GM12878 (cell line): ENCODE measurements around the gene NXNL1. TPM values are rescaled to one million over a fixed set of nuclear protein-coding genes. Genes with fewer than 3 reads are reported as not detected.

Experiments
- ATAC-seq: fragments of 200-7000 bp; cut with Tn5 transposase; 3 replicates; pipeline ENCODE4 v1.9.1; 2020; ENCODE audit warnings: mild to moderate bottlenecking, moderate library complexity
- BruUV-seq: library from RNA; stranded (reverse); fragments of 400-500 nt; replicated peaks from 2 replicates; lab custom pipeline; 2021; lab: Mats Ljungman, UMichigan
- CTCF ChIA-PET: fragments of 300-600 bp; sonication (Branson Sonifier 250); formaldehyde crosslinking; extraction: SDS; loops from one replicate; lab custom pipeline; 2021; ENCODE audit warnings: inconsistent platforms; lab: Yijun Ruan, JAX
- POLR2A ChIA-PET: fragments of 350-600 bp; formaldehyde crosslinking; extraction: SDS; loops from one replicate; lab custom pipeline; 2021; ENCODE audit warnings: inconsistent platforms; lab: Charles Lee
- RAD21 ChIA-PET: fragments of 300-600 bp; sonication (Branson Sonifier 250); formaldehyde crosslinking; loops from one replicate; lab custom pipeline; 2023; ENCODE audit warnings: antibody characterized with exemption; ENCODE audit not compliant: unreplicated experiment; lab: Charles Lee
- SMC1A ChIA-PET: fragments of 300-600 bp; sonication (Branson Sonifier 250); formaldehyde crosslinking; loops from one replicate; lab custom pipeline; 2023; ENCODE audit not compliant: unreplicated experiment, uncharacterized antibody; lab: Charles Lee
- DNase-seq: peaks from one replicate; pipeline ENCODE4 v3.0.0-alpha.2; 2011; ENCODE audit warnings: low read depth, low spot score
- FAIRE-seq: peaks from 3 replicates; lab custom pipeline; 2011; peaks lifted over from hg19 to GRCh38; lab: Jason Lieb, UNC
- H2AFZ ChIP-seq: 2 replicates; pipeline ENCODE4 v1.6.0; 2011; ENCODE audit warnings: low read depth, low read length, control low read depth; ENCODE audit not compliant: control insufficient read depth
- H3K27ac ChIP-seq: 2 replicates; pipeline ENCODE4 v1.5.1; 2011; ENCODE audit warnings: control low read depth; ENCODE audit not compliant: control insufficient read depth, insufficient read depth
- H3K27me3 ChIP-seq, 2 experiments: replicated peaks in 1 of 2; 2 replicates each; pipeline versions ENCODE4 v1.6.0 to v1.6.1; 2011; ENCODE audit warnings: low read length in 1 of 2; ENCODE audit not compliant: control insufficient read depth in 2 of 2, insufficient read depth in 2 of 2
- H3K36me3 ChIP-seq, 2 experiments: 2 replicates each; pipeline ENCODE4 v1.5.1; 2011; ENCODE audit warnings: low read length in 1 of 2; ENCODE audit not compliant: control insufficient read depth in 2 of 2, insufficient read depth in 2 of 2
- H3K4me1 ChIP-seq: 2 replicates; pipeline ENCODE4 v1.6.1; 2011; ENCODE audit warnings: mild to moderate bottlenecking, low read length, moderate library complexity, mixed read lengths; ENCODE audit not compliant: control insufficient read depth, insufficient read depth
- H3K4me2 ChIP-seq: 2 replicates; pipeline ENCODE4 v1.6.0; 2011; ENCODE audit warnings: control low read depth; ENCODE audit not compliant: control insufficient read depth, insufficient read depth
- H3K4me3 ChIP-seq: fragments of 200-600 bp; sonication (generic); 2 replicates; pipeline ENCODE4 v1.5.1; 2016
- H3K79me2 ChIP-seq: 2 replicates; pipeline ENCODE4 v1.6.0; 2011; ENCODE audit warnings: low read length; ENCODE audit not compliant: control insufficient read depth, insufficient read depth
- H3K9ac ChIP-seq: 2 replicates; pipeline ENCODE4 v1.8.0; 2011; ENCODE audit warnings: low read length, control low read depth, mixed read lengths; ENCODE audit not compliant: control insufficient read depth, insufficient read depth
- H3K9me3 ChIP-seq: replicated peaks from 3 replicates; pipeline ENCODE4 v1.5.1; 2011; ENCODE audit warnings: mild to moderate bottlenecking, low read length; ENCODE audit not compliant: control insufficient read depth, insufficient read depth
- H4K20me1 ChIP-seq: 2 replicates; pipeline ENCODE4 v1.6.0; 2011; ENCODE audit not compliant: control insufficient read depth, insufficient read depth
- HDAC2 ChIP-seq: fragments of 200-600 bp; sonication (generic); IDR thresholded peaks from 2 replicates; pipeline ENCODE4 v1.6.1; 2017
- MEF2B ChIP-seq: fragments of 450-650 bp; IDR thresholded peaks from 2 replicates; pipeline ENCODE4 v1.6.1; 2018; ENCODE audit warnings: mild to moderate bottlenecking, moderate library complexity; ENCODE audit not compliant: partially characterized antibody, poor library complexity, severe bottlenecking
- NR2F1 ChIP-seq: fragments of 450-650 bp; conservative IDR thresholded peaks from 2 replicates; pipeline ENCODE4 v1.6.1; 2017; ENCODE audit warnings: mild to moderate bottlenecking
- SIX5 ChIP-seq: IDR thresholded peaks from 2 replicates; pipeline ENCODE4 v1.6.1; 2011; ENCODE audit warnings: mild to moderate bottlenecking, low read depth, low read length, moderate library complexity; ENCODE audit not compliant: severe bottlenecking
- WRNIP1 ChIP-seq: IDR thresholded peaks from 2 replicates; pipeline ENCODE4 v1.6.1; 2011; ENCODE audit warnings: low read depth, low read length, improper control_type of control experiment, borderline replicate concordance
- ZBED1 ChIP-seq: IDR thresholded peaks from 2 replicates; pipeline ENCODE4 v1.6.1; 2016; ENCODE audit warnings: borderline replicate concordance
- WGBS: methylation state at CpG from one replicate; pipeline ENCODE4 v1.1.6; 2016; ENCODE audit warnings: low lambda C conversion rate; ENCODE audit not compliant: insufficient replicate concordance, insufficient coverage; ENCODE audit errors: missing lambda C conversion rate; 5-methylcytosine and 5-hydroxymethylcytosine counted together
- in situ Hi-C: fragments of 300-500 bp; cut with MboI; formaldehyde crosslinking; loops from 9 replicates; pipeline ENCODE4 v1.14.3; 2018; ENCODE audit warnings: mixed read lengths
- intact Hi-C: fragments of 100-400 bp; cut with micrococcal nuclease; formaldehyde crosslinking; loops from one replicate; pipeline ENCODE4 v1.14.2; 2022; ENCODE audit not compliant: unreplicated experiment
- polyA plus RNA-seq, 11 experiments: library from polyadenylated mRNA; depleted of rRNA in 4 of 11; unstranded in 6 of 11; stranded (reverse) in 5 of 11; fragments of >200 nt; fragmentation: Nextera tagmentation in 4 of 11; fragmentation: Illumina TruSeq in 1 of 11; extraction: Ambion mirVana in 4 of 11; extraction: Trizol in 1 of 11; gene quantifications; 1 replicate in 1 of 11; 2 replicates in 10 of 11; pipeline versions ENCODE4 v1.2.1 to v1.2.3, GENCODE V29; 2011 to 2016; ENCODE audit warnings: inconsistent platforms in 2 of 11, missing spikeins in 2 of 11, low read depth in 1 of 11
- total RNA-seq, 4 experiments: library from RNA; depleted of rRNA in 3 of 4; stranded (reverse); fragments of >200 nt in 3 of 4; fragmentation: Illumina TruSeq in 1 of 4; extraction: Trizol in 1 of 4; gene quantifications; 2 replicates each; pipeline versions ENCODE4 v1.2.1 to v1.2.3, GENCODE V29; 2013 to 2021
- TF ChIP-seq, protein P1 (sequence below): fragments of 450-650 bp; IDR thresholded peaks from 2 replicates; pipeline ENCODE4 v1.6.1; 2017; ENCODE audit warnings: low read depth, mild to moderate bottlenecking, moderate library complexity

NXNL1 gene
- total and polyA plus RNA-seq, 10 of the 15 experiments (the other 5 are each of a cell fraction or from before 2014, with no cell fraction given): not detected

DNA sequence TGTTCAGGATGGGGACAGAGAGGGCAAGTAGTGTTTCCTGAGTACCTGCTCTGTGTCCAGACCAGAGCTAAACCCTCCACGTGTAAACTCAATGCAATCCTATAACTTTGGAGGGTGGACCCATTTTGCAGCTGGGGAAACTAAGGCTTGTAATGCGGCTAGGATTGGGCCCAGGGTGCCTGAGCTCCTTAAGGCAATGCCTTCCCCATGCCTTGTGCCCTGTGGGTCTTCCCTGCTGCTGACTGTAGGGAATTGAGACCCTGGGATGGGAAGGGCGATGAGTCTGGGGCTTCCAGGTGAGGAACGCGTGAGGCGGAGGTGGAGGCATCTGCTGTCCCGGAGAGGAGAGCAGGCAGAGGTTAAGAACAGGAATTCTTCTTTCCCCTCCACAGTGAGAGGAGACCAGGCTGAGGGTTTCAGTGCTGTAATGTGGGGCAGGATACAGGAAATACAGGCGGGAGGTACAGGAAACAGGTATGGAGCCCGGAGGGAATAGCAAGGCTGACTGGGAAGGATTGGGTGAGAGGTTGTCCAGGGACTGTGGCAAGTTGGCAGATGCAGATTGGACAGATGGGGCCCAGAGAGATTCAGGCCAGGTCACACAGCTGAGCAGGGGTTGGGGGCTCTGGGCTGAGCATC, 28.8 kb upstream of the NXNL1 start:
- no peaks in the 10 kb centered on the region for H4K20me1 ChIP-seq
- no peak for TF ChIP-seq NR2F1
- no peak for TF ChIP-seq WRNIP1
- TF ChIP-seq SIX5: no peak
- TF ChIP-seq, protein P1, sequence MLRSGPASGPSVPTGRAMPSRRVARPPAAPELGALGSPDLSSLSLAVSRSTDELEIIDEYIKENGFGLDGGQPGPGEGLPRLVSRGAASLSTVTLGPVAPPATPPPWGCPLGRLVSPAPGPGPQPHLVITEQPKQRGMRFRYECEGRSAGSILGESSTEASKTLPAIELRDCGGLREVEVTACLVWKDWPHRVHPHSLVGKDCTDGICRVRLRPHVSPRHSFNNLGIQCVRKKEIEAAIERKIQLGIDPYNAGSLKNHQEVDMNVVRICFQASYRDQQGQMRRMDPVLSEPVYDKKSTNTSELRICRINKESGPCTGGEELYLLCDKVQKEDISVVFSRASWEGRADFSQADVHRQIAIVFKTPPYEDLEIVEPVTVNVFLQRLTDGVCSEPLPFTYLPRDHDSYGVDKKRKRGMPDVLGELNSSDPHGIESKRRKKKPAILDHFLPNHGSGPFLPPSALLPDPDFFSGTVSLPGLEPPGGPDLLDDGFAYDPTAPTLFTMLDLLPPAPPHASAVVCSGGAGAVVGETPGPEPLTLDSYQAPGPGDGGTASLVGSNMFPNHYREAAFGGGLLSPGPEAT: no peak
- TF ChIP-seq HDAC2: no peak
- TF ChIP-seq MEF2B: no peak
- no peak for TF ChIP-seq ZBED1
- TF ChIP-seq, all 136 proteins: peak for 0
- Histone ChIP-seq H2AFZ (no peak overlapping the region), H3K27ac (no peak overlapping the region), H3K79me2 (no peaks in the 10 kb centered on the region), H3K4me3 (no peak overlapping the region), H3K4me1 (peaks cover 6% of the 10 kb centered on the region), H3K9me3 (no peaks in the 10 kb centered on the region), H3K27me3 (no peaks in the 10 kb centered on the region), H3K4me2 (no peak overlapping the region), H3K36me3 (no peaks in the 10 kb centered on the region), H3K9ac (no peak overlapping the region)
- 74% methylated on average over 9 of the region's 9 CpGs for WGBS
- CTCF ChIA-PET: interaction anchor here (0.5 to 1.4 kb wide), 4 partner anchors 14 to 221 kb away, joined by 3 to 4 read pairs (median 4); no protein-coding TSS in a partner anchor
- no peak for DNase-seq
- ATAC-seq: no peak
- in situ Hi-C loops (no loop called here), intact Hi-C loops (no loop called here)
- POLR2A ChIA-PET: no interaction called here
- FAIRE-seq: no peak
- SMC1A ChIA-PET: interaction anchor here (1.0 kb wide), 1 partner anchor 84 kb away, joined by 4 read pairs; no protein-coding TSS in a partner anchor
- RAD21 ChIA-PET: no interaction called here
- no TSS peak for BruUV-seq
